ENCODE data around the gene IRAK2. TPM values are rescaled to one million over a fixed set of nuclear protein-coding genes. Genes with fewer than 3 reads are reported as not detected.

Gene IRAK2
- total RNA-seq, 4 donors from 2014 or later, result 0.20 to 4.9 (median 3.4) TPM

GRCh38 chr3:10289077-10289476 is 124.4 kb downstream of the IRAK2 start:
- peaks cover 0 to 3% (median 0%) of the 10 kb centered on the region in 4 donors for H3K36me3 ChIP-seq
- no peaks in the 10 kb centered on the region for H3K27me3 ChIP-seq
- H3K4me1 ChIP-seq, result no peaks in the 10 kb centered on the region
- no peak for DNase-seq
- H3K4me3 ChIP-seq, result no peak overlapping the region
- no peaks in the 10 kb centered on the region for H3K9me3 ChIP-seq
- WGBS, 2 donors (ENCODE audit: low coverage in 1 of 2), result 98 to 100% methylated on average over 1 to 9 of the region's 9 CpGs
- TF ChIP-seq POLR2AphosphoS5 (IDR thresholded peaks at IDR 0.05), result no peak
- TF ChIP-seq EP300 (IDR thresholded peaks at IDR 0.05; ENCODE audit: low read depth), result no peak
- no peak for TF ChIP-seq CTCF (IDR thresholded peaks at IDR 0.05)
- TF ChIP-seq POLR2A (IDR thresholded peaks at IDR 0.05), result no peak
- intact Hi-C loops (cut with DNase I; ENCODE audit: low total_unique reads), result no loop called here
- H3K27ac ChIP-seq, result no peak overlapping the region
- in situ Hi-C loops (cut with MboI; ENCODE audit: low pct_ligation_motif_present in 1 of 4, low pct_unique_long_range_greater_than_20kb in 1 of 4, low sequenced_read_pairs in 3 of 4), result no loop called here

- 89% methylated on average over 9 of the region's 9 CpGs; no CpG with 5 or more reads in 1 of the 2 donors for WGBS, 2 donors (ENCODE audit: low coverage in 1 of 2)
- Histone ChIP-seq H3K27ac (no peak overlapping the region), H3K9me3 (no peaks in the 10 kb centered on the region), H3K4me1 (no peaks in the 10 kb centered on the region), H3K4me3 (no peak overlapping the region), H3K27me3 (no peaks in the 10 kb centered on the region), H3K36me3 (peaks cover 0 to 3% (median 0%) of the 10 kb centered on the region in 4 donors)
- intact Hi-C loops (cut with DNase I; ENCODE audit: low total_unique reads) (no loop called here), in situ Hi-C loops (cut with MboI; ENCODE audit: low pct_ligation_motif_present in 1 of 4, low pct_unique_long_range_greater_than_20kb in 1 of 4, low sequenced_read_pairs in 3 of 4) (no loop called here)
- DNase-seq, result no peak
- TF ChIP-seq EP300 (IDR thresholded peaks at IDR 0.05; ENCODE audit: low read depth) (no peak), CTCF (IDR thresholded peaks at IDR 0.05) (no peak), POLR2AphosphoS5 (IDR thresholded peaks at IDR 0.05) (no peak), POLR2A (IDR thresholded peaks at IDR 0.05) (no peak)
These were observed 125.2 kb downstream of the IRAK2 start for GRCh38 chr3:10289787-10290355.

GRCh38 chr3:10290481-10291176 is 125.9 kb downstream of the IRAK2 start:
- no peaks in the 10 kb centered on the region for H3K4me1 ChIP-seq
- no peaks in the 10 kb centered on the region for H3K27me3 ChIP-seq
- H3K9me3 ChIP-seq, result no peaks in the 10 kb centered on the region
- intact Hi-C loops (cut with DNase I; ENCODE audit: low total_unique reads) (no loop called here), in situ Hi-C loops (cut with MboI; ENCODE audit: low pct_ligation_motif_present in 1 of 4, low pct_unique_long_range_greater_than_20kb in 1 of 4, low sequenced_read_pairs in 3 of 4) (no loop called here)
- peaks cover 0 to 3% (median 0%) of the 10 kb centered on the region in 4 donors for H3K36me3 ChIP-seq
- H3K27ac ChIP-seq, result no peak overlapping the region
- no peak for TF ChIP-seq POLR2AphosphoS5 (IDR thresholded peaks at IDR 0.05)
- TF ChIP-seq CTCF (IDR thresholded peaks at IDR 0.05), result no peak
- TF ChIP-seq POLR2A (IDR thresholded peaks at IDR 0.05), result no peak
- TF ChIP-seq EP300 (IDR thresholded peaks at IDR 0.05; ENCODE audit: low read depth), result no peak
- no peak for DNase-seq
- WGBS, 2 donors (ENCODE audit: low coverage in 1 of 2), result 84% methylated on average over 18 of the region's 18 CpGs; no CpG with 5 or more reads in 1 of the 2 donors
- no peak overlapping the region for H3K4me3 ChIP-seq

GRCh38 chr3:10291641-10292040 is 126.9 kb downstream of the IRAK2 start:
- in situ Hi-C loops (cut with MboI; ENCODE audit: low pct_ligation_motif_present in 1 of 4, low pct_unique_long_range_greater_than_20kb in 1 of 4, low sequenced_read_pairs in 3 of 4) (no loop called here), intact Hi-C loops (cut with DNase I; ENCODE audit: low total_unique reads) (no loop called here)
- 93 to 95% methylated on average over 2 to 6 of the region's 6 CpGs for WGBS, 2 donors (ENCODE audit: low coverage in 1 of 2)
- Histone ChIP-seq H3K4me3 (no peak overlapping the region), H3K27ac (no peak overlapping the region), H3K9me3 (no peaks in the 10 kb centered on the region), H3K36me3 (peaks cover 0 to 4% (median 0%) of the 10 kb centered on the region in 4 donors), H3K27me3 (no peaks in the 10 kb centered on the region), H3K4me1 (peaks cover 0 to 3% (median 0%) of the 10 kb centered on the region in 4 donors)
- TF ChIP-seq EP300 (IDR thresholded peaks at IDR 0.05; ENCODE audit: low read depth) (no peak), POLR2A (IDR thresholded peaks at IDR 0.05) (no peak), CTCF (IDR thresholded peaks at IDR 0.05) (no peak), POLR2AphosphoS5 (IDR thresholded peaks at IDR 0.05) (no peak)
- no peak for DNase-seq
